B cell (primary cell): ENCODE data around the gene PELI2. TPM values are rescaled to one million over a fixed set of nuclear protein-coding genes. Genes with fewer than 3 reads are reported as not detected.

Experiments used
- ATAC-seq: fragments of 200-7000 bp; cut with Tn5 transposase; one replicate; pipeline ENCODE4 v1.10.0; 2021; ENCODE audit warnings: low read depth, mild to moderate bottlenecking, moderate number of reproducible peaks, moderate library complexity
- CTCF ChIA-PET: fragments of 350-600 bp; sonication (Branson Sonifier 250); formaldehyde crosslinking; loops from one replicate; lab custom pipeline; 2021; ENCODE audit warnings: antibody characterized with exemption, inconsistent platforms; lab: Charles Lee
- POLR2A ChIA-PET: fragments of 350-600 bp; sonication (Branson Sonifier 250); formaldehyde crosslinking; loops from one replicate; lab custom pipeline; 2021; ENCODE audit warnings: antibody characterized with exemption; lab: Charles Lee
- DNase-seq: peaks from one replicate; pipeline ENCODE4 v3.0.0; 2013
- H2AFZ ChIP-seq: 2 replicates; pipeline ENCODE4 v1.6.1; 2012; ENCODE audit warnings: mild to moderate bottlenecking, low read depth, low read length; ENCODE audit not compliant: insufficient read depth, poor library complexity, severe bottlenecking
- H3K27ac ChIP-seq, 2 donors: 1 replicate in 1 of 2; 2 replicates in 1 of 2; pipeline ENCODE4 v1.5.1; 2012 to 2013; ENCODE audit warnings: low read length in 2 of 2, mild to moderate bottlenecking in 2 of 2, moderate library complexity in 1 of 2
- H3K27me3 ChIP-seq, 4 experiments: fragments of 200-600 bp in 1 of 4; sonication (generic) in 1 of 4; replicated peaks in 1 of 4; 1 replicate in 2 of 4; 2 replicates in 2 of 4; pipeline versions ENCODE4 v1.6.1 to v1.7.0; 2013 to 2016; ENCODE audit warnings: low read length in 3 of 4, mild to moderate bottlenecking in 2 of 4, mixed read lengths in 1 of 4, moderate library complexity in 1 of 4; ENCODE audit not compliant: insufficient read depth in 4 of 4, control insufficient read depth in 3 of 4; ENCODE audit errors: control extremely low read depth in 1 of 4
- H3K36me3 ChIP-seq, 2 experiments: replicated peaks in 1 of 2; 1 replicate in 1 of 2; 2 replicates in 1 of 2; pipeline versions ENCODE4 v1.6.1 to v1.7.1; 2013; ENCODE audit warnings: low read length in 1 of 2; ENCODE audit not compliant: insufficient read depth in 2 of 2, control insufficient read depth in 1 of 2; ENCODE audit errors: control extremely low read depth in 1 of 2, extremely low read depth in 1 of 2
- H3K4me1 ChIP-seq, 2 donors: fragments of 200-600 bp in 1 of 2; sonication (generic) in 1 of 2; 1 replicate in 1 of 2; 2 replicates in 1 of 2; pipeline versions ENCODE4 v1.5.1 to v1.6.1; 2013 to 2017; ENCODE audit warnings: low read length in 2 of 2; ENCODE audit not compliant: control insufficient read depth in 2 of 2, insufficient read depth in 2 of 2
- H3K4me2 ChIP-seq: replicated peaks from 2 replicates; pipeline ENCODE3; 2012; ENCODE audit warnings: mild to moderate bottlenecking, low read depth, low read length; ENCODE audit not compliant: poor library complexity, severe bottlenecking
- H3K4me3 ChIP-seq, 5 experiments: fragments of 200-600 bp in 1 of 5; sonication (generic) in 1 of 5; 1 replicate in 3 of 5; 2 replicates in 2 of 5; pipeline versions ENCODE4 v1.5.1 to v1.7.0; 2011 to 2016; ENCODE audit warnings: low read length in 4 of 5, mild to moderate bottlenecking in 4 of 5, low read depth in 2 of 5, control low read depth in 1 of 5, moderate library complexity in 1 of 5; ENCODE audit not compliant: insufficient read depth in 1 of 5; ENCODE audit errors: control extremely low read depth in 1 of 5, extremely low read depth in 1 of 5
- H3K79me2 ChIP-seq: fragments of 200-600 bp; sonication (generic); one replicate; pipeline ENCODE4 v1.6.0; 2016; ENCODE audit warnings: low read length; ENCODE audit not compliant: control insufficient read depth, insufficient read depth
- H3K9ac ChIP-seq: fragments of 200-600 bp; sonication (generic); 2 replicates; pipeline ENCODE4 v1.6.1; 2017; ENCODE audit warnings: mild to moderate bottlenecking, low read length, moderate library complexity
- H3K9me3 ChIP-seq, 3 donors: one replicate each; pipeline versions ENCODE4 v1.6.1 to v1.7.1; 2013; ENCODE audit warnings: low read length in 2 of 3; ENCODE audit not compliant: control insufficient read depth in 2 of 3, insufficient read depth in 1 of 3; ENCODE audit errors: control extremely low read depth in 1 of 3
- H4K20me1 ChIP-seq: 2 replicates; pipeline ENCODE4 v1.6.0; 2012; ENCODE audit warnings: mild to moderate bottlenecking, low read length; ENCODE audit not compliant: insufficient read depth, control insufficient read depth, poor library complexity, severe bottlenecking
- H3K27ac Mint-ChIP-seq: one replicate; pipeline ENCODE4 v1.8.0; 2021; ENCODE audit warnings: mixed read lengths
- H3K27me3 Mint-ChIP-seq: one replicate; pipeline ENCODE4 v1.8.0; 2021; ENCODE audit warnings: mixed read lengths
- H3K4me1 Mint-ChIP-seq: one replicate; pipeline ENCODE4 v1.8.0; 2021; ENCODE audit warnings: mixed read lengths
- H3K4me3 Mint-ChIP-seq: one replicate; pipeline ENCODE4 v1.8.0; 2021; ENCODE audit warnings: mixed read lengths
- H3K9me3 Mint-ChIP-seq: one replicate; pipeline ENCODE4 v1.8.0; 2022; ENCODE audit warnings: mixed read lengths; ENCODE audit not compliant: insufficient read depth
- CTCF ChIP-seq: fragments of 200-600 bp; IDR thresholded peaks from one replicate; pipeline ENCODE4 v1.8.0; 2022; ENCODE audit warnings: antibody characterized with exemption, mild to moderate bottlenecking
- EZH2 ChIP-seq: IDR thresholded peaks from 2 replicates; pipeline ENCODE4 v1.6.1; 2012; ENCODE audit warnings: borderline replicate concordance, low read depth, mild to moderate bottlenecking, moderate library complexity, low read length; ENCODE audit not compliant: insufficient read depth, poor library complexity, severe bottlenecking
- WGBS: methylation state at CpG from one replicate; pipeline ENCODE4 v1.1.5; 2013; ENCODE audit warnings: missing lambda C conversion rate; ENCODE audit not compliant: insufficient coverage; 5-methylcytosine and 5-hydroxymethylcytosine counted together
- intact Hi-C: fragments of 100-400 bp; cut with micrococcal nuclease; formaldehyde crosslinking; loops from one replicate; pipeline ENCODE4 v1.10.0; 2022
- polyA plus RNA-seq: library from polyadenylated mRNA; depleted of rRNA; stranded (reverse); fragments of >200 nt; gene quantifications from 2 replicates; pipeline ENCODE4 v1.2.3, GENCODE V29; 2012
- total RNA-seq, 2 donors: library from RNA; stranded (reverse); fragments of 120-200 nt in 1 of 2; gene quantifications; 1 replicate in 1 of 2; 2 replicates in 1 of 2; pipeline versions ENCODE4 v1.2.3 to v1.2.4, GENCODE V29; 2013 to 2022

The PELI2 gene
- total and polyA plus RNA-seq, 2 donors (not counting 1 experiment from before 2014, with no cell fraction given) = 5.7 to 13.4 TPM

GRCh38 chr14:56183631-56184157 is 65.5 kb downstream of the PELI2 start:
- Mint-ChIP-seq H3K27me3 (no peaks in the 10 kb centered on the region), H3K27ac (no peak overlapping the region), H3K9me3 (no peaks in the 10 kb centered on the region), H3K4me3 (no peak overlapping the region), H3K4me1 (peaks cover 14% of the 10 kb centered on the region)
- no peak overlapping the region for H3K4me3 ChIP-seq
- H3K27me3 ChIP-seq = no peaks in the 10 kb centered on the region
- no peak overlapping the region for H3K9ac ChIP-seq
- no peak overlapping the region for H3K4me2 ChIP-seq
- CTCF ChIA-PET = no interaction called here
- POLR2A ChIA-PET = no interaction called here
- intact Hi-C loops = loop anchor here (10.0 kb wide), 1 partner anchor 49 kb away; no protein-coding TSS in a partner anchor
- ATAC-seq (no peak), DNase-seq (no peak)
- H3K9me3 ChIP-seq = no peaks in the 10 kb centered on the region
- H2AFZ ChIP-seq = no peak overlapping the region
- H3K79me2 ChIP-seq = no peaks in the 10 kb centered on the region
- H3K4me1 ChIP-seq = no peaks in the 10 kb centered on the region
- no peaks in the 10 kb centered on the region for H4K20me1 ChIP-seq
- no peak for TF ChIP-seq CTCF
- no peak for TF ChIP-seq EZH2
- H3K27ac ChIP-seq = no peak overlapping the region
- H3K36me3 ChIP-seq = no peaks in the 10 kb centered on the region
- WGBS = no CpG with 5 or more reads among the region's 2 CpGs

GRCh38 chr14:56185992-56186391 is 67.8 kb downstream of the PELI2 start:
- H3K27me3 ChIP-seq = no peaks in the 10 kb centered on the region
- no peak for TF ChIP-seq CTCF
- TF ChIP-seq EZH2 = no peak
- H3K4me1 Mint-ChIP-seq = peaks cover 3% of the 10 kb centered on the region
- H3K4me1 ChIP-seq = no peaks in the 10 kb centered on the region
- peaks cover 0 to 2% (median 0%) of the 10 kb centered on the region in 3 donors for H3K9me3 ChIP-seq
- H3K9ac ChIP-seq = no peak overlapping the region
- H4K20me1 ChIP-seq = no peaks in the 10 kb centered on the region
- CTCF ChIA-PET = no interaction called here
- intact Hi-C loops = loop anchor here (10.0 kb wide), 1 partner anchor 51 kb away; no protein-coding TSS in a partner anchor
- no peak overlapping the region for H2AFZ ChIP-seq
- no peak overlapping the region for H3K4me2 ChIP-seq
- H3K4me3 Mint-ChIP-seq = no peak overlapping the region
- H3K36me3 ChIP-seq = no peaks in the 10 kb centered on the region
- POLR2A ChIA-PET = no interaction called here
- H3K79me2 ChIP-seq = no peaks in the 10 kb centered on the region
- no peak overlapping the region for H3K4me3 ChIP-seq
- no peak overlapping the region for H3K27ac ChIP-seq
- H3K9me3 Mint-ChIP-seq = no peaks in the 10 kb centered on the region
- no peak overlapping the region for H3K27ac Mint-ChIP-seq
- ATAC-seq (no peak), DNase-seq (no peak)
- no peaks in the 10 kb centered on the region for H3K27me3 Mint-ChIP-seq
